B cell (primary cell): ENCODE measurements around the gene CABCOCO1. TPM values are rescaled to one million over a fixed set of nuclear protein-coding genes. Genes with fewer than 3 reads are reported as not detected.

Source experiments
- ATAC-seq: fragments of 200-7000 bp; cut with Tn5 transposase; one replicate; pipeline ENCODE4 v1.10.0; 2021; ENCODE audit warnings: low read depth, mild to moderate bottlenecking, moderate number of reproducible peaks, moderate library complexity
- CTCF ChIA-PET: fragments of 350-600 bp; sonication (Branson Sonifier 250); formaldehyde crosslinking; loops from one replicate; lab custom pipeline; 2021; ENCODE audit warnings: antibody characterized with exemption, inconsistent platforms; lab: Charles Lee
- POLR2A ChIA-PET: fragments of 350-600 bp; sonication (Branson Sonifier 250); formaldehyde crosslinking; loops from one replicate; lab custom pipeline; 2021; ENCODE audit warnings: antibody characterized with exemption; lab: Charles Lee
- DNase-seq: peaks from one replicate; pipeline ENCODE4 v3.0.0; 2013
- H2AFZ ChIP-seq: 2 replicates; pipeline ENCODE4 v1.6.1; 2012; ENCODE audit warnings: mild to moderate bottlenecking, low read depth, low read length; ENCODE audit not compliant: insufficient read depth, poor library complexity, severe bottlenecking
- H3K27ac ChIP-seq, 2 donors: 1 replicate in 1 of 2; 2 replicates in 1 of 2; pipeline ENCODE4 v1.5.1; 2012 to 2013; ENCODE audit warnings: low read length in 2 of 2, mild to moderate bottlenecking in 2 of 2, moderate library complexity in 1 of 2
- H3K27me3 ChIP-seq, 4 experiments: fragments of 200-600 bp in 1 of 4; sonication (generic) in 1 of 4; replicated peaks in 1 of 4; 1 replicate in 2 of 4; 2 replicates in 2 of 4; pipeline versions ENCODE4 v1.6.1 to v1.7.0; 2013 to 2016; ENCODE audit warnings: low read length in 3 of 4, mild to moderate bottlenecking in 2 of 4, mixed read lengths in 1 of 4, moderate library complexity in 1 of 4; ENCODE audit not compliant: insufficient read depth in 4 of 4, control insufficient read depth in 3 of 4; ENCODE audit errors: control extremely low read depth in 1 of 4
- H3K36me3 ChIP-seq, 2 experiments: replicated peaks in 1 of 2; 1 replicate in 1 of 2; 2 replicates in 1 of 2; pipeline versions ENCODE4 v1.6.1 to v1.7.1; 2013; ENCODE audit warnings: low read length in 1 of 2; ENCODE audit not compliant: insufficient read depth in 2 of 2, control insufficient read depth in 1 of 2; ENCODE audit errors: control extremely low read depth in 1 of 2, extremely low read depth in 1 of 2
- H3K4me1 ChIP-seq, 2 donors: fragments of 200-600 bp in 1 of 2; sonication (generic) in 1 of 2; 1 replicate in 1 of 2; 2 replicates in 1 of 2; pipeline versions ENCODE4 v1.5.1 to v1.6.1; 2013 to 2017; ENCODE audit warnings: low read length in 2 of 2; ENCODE audit not compliant: control insufficient read depth in 2 of 2, insufficient read depth in 2 of 2
- H3K4me2 ChIP-seq: replicated peaks from 2 replicates; pipeline ENCODE3; 2012; ENCODE audit warnings: mild to moderate bottlenecking, low read depth, low read length; ENCODE audit not compliant: poor library complexity, severe bottlenecking
- H3K4me3 ChIP-seq, 5 experiments: fragments of 200-600 bp in 1 of 5; sonication (generic) in 1 of 5; 1 replicate in 3 of 5; 2 replicates in 2 of 5; pipeline versions ENCODE4 v1.5.1 to v1.7.0; 2011 to 2016; ENCODE audit warnings: low read length in 4 of 5, mild to moderate bottlenecking in 4 of 5, low read depth in 2 of 5, control low read depth in 1 of 5, moderate library complexity in 1 of 5; ENCODE audit not compliant: insufficient read depth in 1 of 5; ENCODE audit errors: control extremely low read depth in 1 of 5, extremely low read depth in 1 of 5
- H3K79me2 ChIP-seq: fragments of 200-600 bp; sonication (generic); one replicate; pipeline ENCODE4 v1.6.0; 2016; ENCODE audit warnings: low read length; ENCODE audit not compliant: control insufficient read depth, insufficient read depth
- H3K9ac ChIP-seq: fragments of 200-600 bp; sonication (generic); 2 replicates; pipeline ENCODE4 v1.6.1; 2017; ENCODE audit warnings: mild to moderate bottlenecking, low read length, moderate library complexity
- H3K9me3 ChIP-seq, 3 donors: one replicate each; pipeline versions ENCODE4 v1.6.1 to v1.7.1; 2013; ENCODE audit warnings: low read length in 2 of 3; ENCODE audit not compliant: control insufficient read depth in 2 of 3, insufficient read depth in 1 of 3; ENCODE audit errors: control extremely low read depth in 1 of 3
- H4K20me1 ChIP-seq: 2 replicates; pipeline ENCODE4 v1.6.0; 2012; ENCODE audit warnings: mild to moderate bottlenecking, low read length; ENCODE audit not compliant: insufficient read depth, control insufficient read depth, poor library complexity, severe bottlenecking
- H3K27ac Mint-ChIP-seq: one replicate; pipeline ENCODE4 v1.8.0; 2021; ENCODE audit warnings: mixed read lengths
- H3K27me3 Mint-ChIP-seq: one replicate; pipeline ENCODE4 v1.8.0; 2021; ENCODE audit warnings: mixed read lengths
- H3K4me1 Mint-ChIP-seq: one replicate; pipeline ENCODE4 v1.8.0; 2021; ENCODE audit warnings: mixed read lengths
- H3K4me3 Mint-ChIP-seq: one replicate; pipeline ENCODE4 v1.8.0; 2021; ENCODE audit warnings: mixed read lengths
- H3K9me3 Mint-ChIP-seq: one replicate; pipeline ENCODE4 v1.8.0; 2022; ENCODE audit warnings: mixed read lengths; ENCODE audit not compliant: insufficient read depth
- CTCF ChIP-seq: fragments of 200-600 bp; IDR thresholded peaks from one replicate; pipeline ENCODE4 v1.8.0; 2022; ENCODE audit warnings: antibody characterized with exemption, mild to moderate bottlenecking
- EZH2 ChIP-seq: IDR thresholded peaks from 2 replicates; pipeline ENCODE4 v1.6.1; 2012; ENCODE audit warnings: borderline replicate concordance, low read depth, mild to moderate bottlenecking, moderate library complexity, low read length; ENCODE audit not compliant: insufficient read depth, poor library complexity, severe bottlenecking
- WGBS: methylation state at CpG from one replicate; pipeline ENCODE4 v1.1.5; 2013; ENCODE audit warnings: missing lambda C conversion rate; ENCODE audit not compliant: insufficient coverage; 5-methylcytosine and 5-hydroxymethylcytosine counted together
- intact Hi-C: fragments of 100-400 bp; cut with micrococcal nuclease; formaldehyde crosslinking; loops from one replicate; pipeline ENCODE4 v1.10.0; 2022
- polyA plus RNA-seq: library from polyadenylated mRNA; depleted of rRNA; stranded (reverse); fragments of >200 nt; gene quantifications from 2 replicates; pipeline ENCODE4 v1.2.3, GENCODE V29; 2012
- total RNA-seq, 2 donors: library from RNA; stranded (reverse); fragments of 120-200 nt in 1 of 2; gene quantifications; 1 replicate in 1 of 2; 2 replicates in 1 of 2; pipeline versions ENCODE4 v1.2.3 to v1.2.4, GENCODE V29; 2013 to 2022

Gene CABCOCO1
- total and polyA plus RNA-seq, 2 donors (not counting 1 experiment from before 2014, with no cell fraction given), result not detected

- H3K9me3 ChIP-seq, result no peaks in the 10 kb centered on the region
- no CpG with 5 or more reads among the region's 2 CpGs for WGBS
- POLR2A ChIA-PET, result no interaction called here
- no peaks in the 10 kb centered on the region for H3K36me3 ChIP-seq
- intact Hi-C loops, result no loop called here
- no peaks in the 10 kb centered on the region for H4K20me1 ChIP-seq
- Mint-ChIP-seq H3K27ac (no peak overlapping the region), H3K4me1 (no peaks in the 10 kb centered on the region), H3K27me3 (peaks cover 42% of the 10 kb centered on the region), H3K4me3 (no peak overlapping the region), H3K9me3 (no peaks in the 10 kb centered on the region)
- H2AFZ ChIP-seq, result no peak overlapping the region
- H3K4me2 ChIP-seq, result no peak overlapping the region
- H3K4me3 ChIP-seq, result no peak overlapping the region
- CTCF ChIA-PET, result interaction anchor here (0.8 kb wide), 1 partner anchor 913 kb away, joined by 3 read pairs; no protein-coding TSS in a partner anchor
- no peak for ATAC-seq
- no peak for DNase-seq
- no peak overlapping the region for H3K27ac ChIP-seq
- no peak for TF ChIP-seq CTCF
- TF ChIP-seq EZH2, result no peak
- H3K79me2 ChIP-seq, result no peaks in the 10 kb centered on the region
- H3K4me1 ChIP-seq, result no peaks in the 10 kb centered on the region
- H3K9ac ChIP-seq, result no peak overlapping the region
- H3K27me3 ChIP-seq, result no peaks in the 10 kb centered on the region
These were observed 66.9 kb downstream of the CABCOCO1 start for GRCh38 chr10:61729596-61729995.

- H3K9me3 Mint-ChIP-seq, result no peaks in the 10 kb centered on the region
- H3K27ac Mint-ChIP-seq, result no peak overlapping the region
- intact Hi-C loops, result no loop called here
- ChIA-PET CTCF (no interaction called here), POLR2A (no interaction called here)
- TF ChIP-seq CTCF (no peak), EZH2 (no peak)
- H3K27me3 Mint-ChIP-seq, result peaks cover 48% of the 10 kb centered on the region
- Histone ChIP-seq H3K27ac (no peak overlapping the region), H3K9me3 (no peaks in the 10 kb centered on the region), H2AFZ (no peak overlapping the region), H3K9ac (no peak overlapping the region), H3K4me1 (no peaks in the 10 kb centered on the region), H3K79me2 (no peaks in the 10 kb centered on the region), H3K36me3 (no peaks in the 10 kb centered on the region), H3K4me3 (no peak overlapping the region), H4K20me1 (no peaks in the 10 kb centered on the region), H3K4me2 (no peak overlapping the region), H3K27me3 (no peaks in the 10 kb centered on the region)
- DNase-seq (no peak), ATAC-seq (no peak)
- no CpG with 5 or more reads among the region's 2 CpGs for WGBS
- H3K4me3 Mint-ChIP-seq, result no peak overlapping the region
- H3K4me1 Mint-ChIP-seq, result no peaks in the 10 kb centered on the region
These were observed 67.9 kb downstream of the CABCOCO1 start for GRCh38 chr10:61730671-61731070.
